Endothelial cell (in vitro differentiated cells): ENCODE data around the gene TRIP6. TPM values are rescaled to one million over a fixed set of nuclear protein-coding genes. Genes with fewer than 3 reads are reported as not detected.

Experiments
- DNase-seq: peaks from one replicate; pipeline ENCODE4 v3.0.0; 2021; ENCODE audit warnings: low spot score
- H3K27ac Mint-ChIP-seq: one replicate; pipeline ENCODE4 v1.8.0; 2021; ENCODE audit warnings: mixed read lengths, inconsistent platforms; ENCODE audit not compliant: unreplicated experiment
- H3K27me3 Mint-ChIP-seq: one replicate; pipeline ENCODE4 v1.8.0; 2021; ENCODE audit warnings: mild to moderate bottlenecking, moderate library complexity, mixed read lengths, inconsistent platforms; ENCODE audit not compliant: unreplicated experiment
- H3K36me3 Mint-ChIP-seq: one replicate; pipeline ENCODE4 v1.8.0; 2021; ENCODE audit warnings: mild to moderate bottlenecking, low read depth, mixed read lengths, inconsistent platforms; ENCODE audit not compliant: unreplicated experiment
- H3K4me1 Mint-ChIP-seq: one replicate; pipeline ENCODE4 v1.8.0; 2021; ENCODE audit warnings: mild to moderate bottlenecking, mixed read lengths, inconsistent platforms; ENCODE audit not compliant: unreplicated experiment
- H3K4me3 Mint-ChIP-seq: one replicate; pipeline ENCODE4 v1.8.0; 2021; ENCODE audit warnings: mild to moderate bottlenecking, mixed read lengths, inconsistent platforms; ENCODE audit not compliant: unreplicated experiment
- H3K9me3 Mint-ChIP-seq: one replicate; pipeline ENCODE4 v1.8.0; 2021; ENCODE audit warnings: mixed read lengths, inconsistent platforms; ENCODE audit not compliant: unreplicated experiment
- total RNA-seq: library from RNA; stranded (reverse); fragmentation: NEBNext Ultra II Directional; extraction: Animal tissue kit (Norgen Biotek cat#: 25700); gene quantifications from one replicate; pipeline ENCODE4 v1.2.1, GENCODE V29; 2021; ENCODE audit not compliant: unreplicated experiment
- TF ChIP-seq, protein P1 (sequence below): fragments of 200-600 bp; sonication (generic); IDR thresholded peaks from one replicate; pipeline ENCODE4 v1.5.0; 2021; ENCODE audit warnings: antibody characterized with exemption; ENCODE audit not compliant: unreplicated experiment

The TRIP6 gene
- total RNA-seq, 1 donor from 2014 or later, result 93.8 TPM

DNA sequence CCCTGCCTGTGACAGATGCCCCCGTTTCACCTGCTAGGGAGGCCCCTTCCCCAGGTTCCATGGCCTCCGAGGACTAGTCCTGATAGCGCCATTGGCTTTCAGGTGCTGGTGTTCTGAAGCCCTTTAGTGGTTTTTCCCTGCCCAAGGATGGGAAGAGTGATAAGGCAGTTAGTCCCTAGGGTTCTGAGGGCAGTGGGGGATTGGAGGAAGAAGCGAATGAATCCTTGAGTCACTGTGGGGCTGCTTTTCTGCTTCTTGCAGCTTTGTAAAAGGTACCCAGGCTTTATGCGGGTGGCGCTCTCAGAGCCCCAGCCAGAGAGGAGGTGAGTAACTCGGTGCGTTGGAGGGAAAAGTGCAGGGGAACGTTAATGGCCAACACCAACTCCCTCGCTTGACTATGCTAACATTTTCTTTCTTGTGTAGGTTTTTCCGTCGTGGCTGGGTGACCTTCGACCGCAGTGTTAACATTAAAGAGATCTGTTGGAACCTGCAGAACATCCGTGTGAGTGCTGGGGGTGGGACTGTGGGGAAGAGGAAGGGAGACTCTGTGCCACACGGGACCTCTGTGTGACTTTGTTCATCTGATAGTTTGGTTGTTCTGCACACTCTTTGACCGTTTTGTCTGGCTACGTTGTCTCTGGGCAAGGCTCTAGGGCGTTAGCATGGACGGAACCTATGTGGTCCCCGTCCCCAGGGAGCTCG lies 18.4 kb downstream of the TRIP6 start:
- Mint-ChIP-seq H3K4me3 (peak overlapping the region; percentile 78), H3K4me1 (peaks cover 49% of the 10 kb centered on the region), H3K27me3 (peaks cover 20% of the 10 kb centered on the region), H3K36me3 (peaks cover 75% of the 10 kb centered on the region), H3K27ac (peak overlapping the region; percentile 7), H3K9me3 (no peaks in the 10 kb centered on the region)
- TF ChIP-seq, protein P1, sequence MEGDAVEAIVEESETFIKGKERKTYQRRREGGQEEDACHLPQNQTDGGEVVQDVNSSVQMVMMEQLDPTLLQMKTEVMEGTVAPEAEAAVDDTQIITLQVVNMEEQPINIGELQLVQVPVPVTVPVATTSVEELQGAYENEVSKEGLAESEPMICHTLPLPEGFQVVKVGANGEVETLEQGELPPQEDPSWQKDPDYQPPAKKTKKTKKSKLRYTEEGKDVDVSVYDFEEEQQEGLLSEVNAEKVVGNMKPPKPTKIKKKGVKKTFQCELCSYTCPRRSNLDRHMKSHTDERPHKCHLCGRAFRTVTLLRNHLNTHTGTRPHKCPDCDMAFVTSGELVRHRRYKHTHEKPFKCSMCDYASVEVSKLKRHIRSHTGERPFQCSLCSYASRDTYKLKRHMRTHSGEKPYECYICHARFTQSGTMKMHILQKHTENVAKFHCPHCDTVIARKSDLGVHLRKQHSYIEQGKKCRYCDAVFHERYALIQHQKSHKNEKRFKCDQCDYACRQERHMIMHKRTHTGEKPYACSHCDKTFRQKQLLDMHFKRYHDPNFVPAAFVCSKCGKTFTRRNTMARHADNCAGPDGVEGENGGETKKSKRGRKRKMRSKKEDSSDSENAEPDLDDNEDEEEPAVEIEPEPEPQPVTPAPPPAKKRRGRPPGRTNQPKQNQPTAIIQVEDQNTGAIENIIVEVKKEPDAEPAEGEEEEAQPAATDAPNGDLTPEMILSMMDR, result no peak
- no peak for DNase-seq

DNA sequence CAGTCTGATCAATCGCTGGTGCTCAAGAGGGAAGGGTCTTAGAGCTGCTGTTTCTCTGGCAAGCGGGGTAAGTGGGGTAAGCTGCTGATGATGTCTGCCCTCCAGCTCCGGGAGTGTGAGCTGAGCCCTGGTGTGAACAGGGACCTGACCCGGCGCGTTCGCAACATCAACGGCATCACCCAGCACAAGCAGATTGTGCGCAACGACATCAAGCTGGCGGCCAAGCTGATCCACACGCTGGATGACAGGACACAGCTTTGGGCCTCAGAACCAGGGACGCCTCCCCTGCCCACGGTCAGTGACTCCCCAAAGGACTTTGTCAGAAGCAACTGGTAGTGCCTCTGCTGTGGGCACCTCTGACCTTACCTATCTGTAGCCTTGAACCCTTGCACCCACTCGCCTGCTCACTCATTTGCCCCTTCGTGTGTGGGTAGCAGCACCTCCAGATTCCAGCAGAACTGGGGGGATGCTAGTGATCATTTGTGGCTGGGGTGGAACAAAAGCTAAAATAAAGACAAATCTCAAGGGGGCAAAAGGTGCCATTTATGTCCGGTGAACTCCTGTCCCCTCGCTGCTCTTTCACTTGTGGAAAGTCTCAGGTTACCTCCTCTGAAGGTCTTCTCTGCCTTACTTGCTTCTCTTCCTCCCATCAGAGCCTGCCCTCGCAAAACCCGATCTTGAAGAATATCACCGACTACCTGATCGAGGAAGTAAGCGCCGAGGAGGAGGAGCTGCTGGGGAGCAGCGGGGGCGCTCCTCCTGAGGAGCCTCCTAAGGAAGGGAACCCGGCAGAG lies 19.2 kb downstream of the TRIP6 start:
- Mint-ChIP-seq H3K9me3 (no peaks in the 10 kb centered on the region), H3K36me3 (peaks cover 68% of the 10 kb centered on the region)

DNA sequence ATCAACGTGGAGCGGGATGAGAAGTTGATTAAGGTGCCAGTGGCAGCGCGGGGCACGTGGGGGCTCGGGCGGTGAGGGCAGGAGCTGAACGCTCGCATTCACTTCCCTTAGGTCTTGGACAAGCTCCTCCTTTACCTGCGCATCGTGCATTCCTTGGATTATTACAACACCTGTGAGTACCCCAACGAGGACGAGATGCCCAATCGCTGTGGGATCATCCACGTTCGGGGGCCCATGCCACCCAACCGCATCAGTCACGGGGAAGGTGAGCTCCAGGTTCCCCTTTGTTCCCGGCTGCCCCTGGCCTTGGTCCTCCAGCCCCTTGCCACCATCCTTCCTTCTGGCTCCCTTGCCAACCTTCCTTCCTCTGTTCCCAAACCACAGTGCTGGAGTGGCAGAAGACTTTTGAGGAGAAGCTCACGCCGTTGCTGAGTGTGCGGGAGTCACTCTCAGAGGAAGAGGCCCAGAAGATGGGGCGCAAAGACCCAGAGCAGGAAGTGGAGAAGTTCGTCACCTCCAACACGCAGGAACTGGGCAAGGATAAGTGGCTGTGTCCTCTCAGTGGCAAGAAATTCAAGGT lies 19.8 kb downstream of the TRIP6 start:
- TF ChIP-seq, protein P1, result no peak
- no peaks in the 10 kb centered on the region for H3K9me3 Mint-ChIP-seq
- peaks cover 64% of the 10 kb centered on the region for H3K36me3 Mint-ChIP-seq
- H3K4me1 Mint-ChIP-seq, result peaks cover 53% of the 10 kb centered on the region
- peak overlapping the region; percentile 30 for H3K27ac Mint-ChIP-seq
- peak overlapping the region; percentile 83 for H3K4me3 Mint-ChIP-seq
- H3K27me3 Mint-ChIP-seq, result peaks cover 25% of the 10 kb centered on the region
- no peak for DNase-seq

More for the DNA sequence above, 19.2 kb downstream of the TRIP6 start:
- no peak for DNase-seq
- peaks cover 19% of the 10 kb centered on the region for H3K27me3 Mint-ChIP-seq
- H3K27ac Mint-ChIP-seq, result no peak overlapping the region
- TF ChIP-seq, protein P1, result no peak
- peaks cover 48% of the 10 kb centered on the region for H3K4me1 Mint-ChIP-seq
- H3K4me3 Mint-ChIP-seq, result peak overlapping the region; percentile 78

DNA sequence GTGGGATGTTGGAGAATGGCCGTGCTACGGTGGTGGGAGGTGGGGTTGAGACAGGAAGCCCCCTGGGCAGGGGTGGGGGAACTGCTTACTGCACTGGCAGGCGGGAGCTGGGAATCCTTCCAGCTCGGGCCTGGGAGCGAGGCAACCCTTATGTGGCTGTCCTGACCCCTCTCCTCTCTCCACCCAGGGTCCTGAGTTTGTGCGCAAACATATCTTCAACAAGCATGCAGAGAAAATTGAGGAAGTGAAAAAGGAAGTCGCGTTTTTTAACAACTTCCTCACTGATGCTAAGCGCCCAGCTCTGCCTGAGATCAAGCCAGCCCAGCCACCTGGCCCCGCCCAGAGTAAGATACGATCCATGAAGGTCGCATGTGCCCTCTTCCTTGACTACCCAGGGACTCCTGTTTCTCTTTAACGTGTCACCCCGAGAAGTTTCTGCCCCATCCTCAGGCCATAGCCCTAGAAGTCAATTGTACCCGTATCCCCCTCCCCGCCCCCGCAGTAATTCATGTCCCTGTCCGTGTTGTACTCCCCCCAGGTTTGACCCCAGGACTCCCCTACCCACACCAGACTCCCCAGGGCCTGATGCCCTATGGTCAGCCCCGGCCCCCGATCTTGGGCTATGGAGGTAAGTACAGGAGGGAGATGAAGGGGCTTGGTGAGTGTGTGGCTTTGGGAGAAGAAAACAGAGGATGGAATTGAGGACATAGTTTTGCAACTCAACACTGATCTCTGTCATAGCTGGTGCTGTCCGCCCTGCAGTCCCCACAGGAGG lies 20.5 kb downstream of the TRIP6 start:
- Mint-ChIP-seq H3K9me3 (no peaks in the 10 kb centered on the region), H3K4me1 (peaks cover 57% of the 10 kb centered on the region), H3K27me3 (peaks cover 28% of the 10 kb centered on the region), H3K36me3 (peaks cover 57% of the 10 kb centered on the region), H3K27ac (peak overlapping the region; percentile 82), H3K4me3 (peak overlapping the region; percentile 83)
- no peak for DNase-seq
- TF ChIP-seq, protein P1, result no peak
